NK-92 treated with Interleukin-12 subunit alpha and Interleukin-12 subunit beta, amount 100 ng/mL, for 24 hours (cell line): Measurements from ENCODE around the gene TDP2.
"Not testable (repeated sequence)": the region's sequence is repeated elsewhere in the genome, so short reads cannot be mapped to it uniquely, and the experiment has no call there.

Source experiments
- DNase-seq: peaks from one replicate; lab custom pipeline; 2025; lab: John Stamatoyannopoulos, UW

Gene TDP2

GRCh38 chr6:24680582-24680981, 13.9 kb upstream of the TDP2 start:
- no peak for DNase-seq

GRCh38 chr6:24678792-24679352, 12.2 kb upstream of the TDP2 start:
- DNase-seq = not testable (repeated sequence)

GRCh38 chr6:24673625-24674024, 6.9 kb upstream of the TDP2 start:
- no peak for DNase-seq

GRCh38 chr6:24672620-24673182, 6.0 kb upstream of the TDP2 start:
- DNase-seq = no peak

- DNase-seq = not testable (repeated sequence)
Measured at GRCh38 chr6:24671077-24671476, 4.4 kb upstream of the TDP2 start.

GRCh38 chr6:24670492-24670891, 3.8 kb upstream of the TDP2 start:
- not testable (repeated sequence) for DNase-seq

- DNase-seq = no peak
Measured at GRCh38 chr6:24668997-24669361, 2.3 kb upstream of the TDP2 start.

GRCh38 chr6:24668066-24668996, 1.6 kb upstream of the TDP2 start:
- DNase-seq = not testable (repeated sequence)

- DNase-seq = no peak
Measured at GRCh38 chr6:24667378-24667803, 692 bp upstream of the TDP2 start.

GRCh38 chr6:24666097-24666640, 530 bp downstream of the TDP2 start:
- DNase-seq = no peak

- no peak for DNase-seq
Measured at GRCh38 chr6:24664046-24664987, 2.4 kb downstream of the TDP2 start.

- no peak for DNase-seq
Measured at GRCh38 chr6:24663189-24663588, 3.5 kb downstream of the TDP2 start.

GRCh38 chr6:24662236-24662635, 4.5 kb downstream of the TDP2 start:
- no peak for DNase-seq

- not testable (repeated sequence) for DNase-seq
Measured at GRCh38 chr6:24661759-24662158, 4.9 kb downstream of the TDP2 start.

- DNase-seq = no peak
Measured at GRCh38 chr6:24660105-24660504, 6.6 kb downstream of the TDP2 start.

GRCh38 chr6:24659561-24659960, 7.1 kb downstream of the TDP2 start:
- DNase-seq = no peak

GRCh38 chr6:24658573-24659560, 7.8 kb downstream of the TDP2 start:
- no peak for DNase-seq

GRCh38 chr6:24655215-24655614, 11.5 kb downstream of the TDP2 start:
- no peak for DNase-seq

- no peak for DNase-seq
Measured at GRCh38 chr6:24650365-24650764, 16.3 kb downstream of the TDP2 start.

- no peak for DNase-seq
Measured at GRCh38 chr6:24649691-24650090, 17.0 kb downstream of the TDP2 start.
